ENCODE measurements around the gene APOM. TPM values are rescaled to one million over a fixed set of nuclear protein-coding genes. Genes with fewer than 3 reads are reported as not detected.

APOM gene
- total RNA-seq, 1 experiment from 2014 or later: 3.5 TPM

- DNase-seq (ENCODE audit: low spot score) (no peak), ATAC-seq (no peak)
- no peak for TF ChIP-seq ZNF219 (CRISPR knock-in tag; IDR thresholded peaks at IDR 0.05; ENCODE audit: borderline replicate concordance)
- no peak for TF ChIP-seq ZNF121 (CRISPR knock-in tag; IDR thresholded peaks at IDR 0.05)
- TF ChIP-seq JUN (CRISPR knock-in tag; IDR thresholded peaks at IDR 0.05): no peak
- no peak for TF ChIP-seq IRF2 (CRISPR knock-in tag; IDR thresholded peaks at IDR 0.05; ENCODE audit: borderline replicate concordance, low read depth)
- Mint-ChIP-seq H3K9me3 (no peaks in the 10 kb centered on the region), H3K27ac (no peak overlapping the region), H3K36me3 (peaks cover 93% of the 10 kb centered on the region), H3K4me3 (no peak overlapping the region), H3K27me3 (ENCODE audit: low read depth) (no peaks in the 10 kb centered on the region; the same call in 1 of the 2 replicates), H3K4me1 (peaks cover 1% of the 10 kb centered on the region)
- ChIA-PET POLR2A (interaction anchor here (0.5 to 0.6 kb wide), 2 partner anchors 11 to 81 kb away, joined by 3 read pairs; partner anchors contain the start of gene ATP6V1G2), CTCF (no interaction called here)
These were observed 27.9 kb upstream of the APOM start for GRCh38 chr6:31627690-31628287.

DNA sequence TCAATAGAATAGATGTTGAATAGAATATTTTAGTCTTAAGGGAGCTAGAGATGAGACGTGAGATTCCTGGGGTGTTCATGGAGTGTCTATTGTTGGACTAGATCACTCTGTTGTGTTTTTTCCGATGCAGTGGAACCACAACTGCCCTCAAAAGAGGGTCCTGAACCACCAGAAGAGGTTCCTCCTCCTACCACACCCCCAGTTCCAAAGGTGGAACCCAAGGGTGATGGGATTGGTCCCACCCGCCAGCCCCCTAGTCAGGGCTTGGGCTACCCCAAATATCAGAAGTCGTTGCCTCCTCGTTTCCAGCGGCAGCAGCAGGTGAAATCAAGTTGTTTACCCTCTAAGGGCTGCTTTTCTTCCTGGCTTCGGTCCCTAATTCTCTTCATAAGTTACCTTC, 26.7 kb upstream of the APOM start:
- no peaks in the 10 kb centered on the region for H3K4me1 Mint-ChIP-seq
- H3K9me3 Mint-ChIP-seq: no peaks in the 10 kb centered on the region
- no peaks in the 10 kb centered on the region; the same call in 1 of the 2 replicates for H3K27me3 Mint-ChIP-seq (ENCODE audit: low read depth)
- no peak overlapping the region for H3K27ac Mint-ChIP-seq
- ATAC-seq (no peak), DNase-seq (ENCODE audit: low spot score) (no peak)
- ChIA-PET CTCF (no interaction called here), POLR2A (interaction anchor here (1.0 to 1.1 kb wide), 2 partner anchors 9 to 23 kb away, joined by 3 to 4 read pairs; no protein-coding TSS in a partner anchor)
- no peak for TF ChIP-seq FOXK1 (CRISPR knock-in tag; IDR thresholded peaks at IDR 0.05)
- TF ChIP-seq EMX1 (CRISPR knock-in tag; IDR thresholded peaks at IDR 0.05): no peak
- TF ChIP-seq, protein P1, sequence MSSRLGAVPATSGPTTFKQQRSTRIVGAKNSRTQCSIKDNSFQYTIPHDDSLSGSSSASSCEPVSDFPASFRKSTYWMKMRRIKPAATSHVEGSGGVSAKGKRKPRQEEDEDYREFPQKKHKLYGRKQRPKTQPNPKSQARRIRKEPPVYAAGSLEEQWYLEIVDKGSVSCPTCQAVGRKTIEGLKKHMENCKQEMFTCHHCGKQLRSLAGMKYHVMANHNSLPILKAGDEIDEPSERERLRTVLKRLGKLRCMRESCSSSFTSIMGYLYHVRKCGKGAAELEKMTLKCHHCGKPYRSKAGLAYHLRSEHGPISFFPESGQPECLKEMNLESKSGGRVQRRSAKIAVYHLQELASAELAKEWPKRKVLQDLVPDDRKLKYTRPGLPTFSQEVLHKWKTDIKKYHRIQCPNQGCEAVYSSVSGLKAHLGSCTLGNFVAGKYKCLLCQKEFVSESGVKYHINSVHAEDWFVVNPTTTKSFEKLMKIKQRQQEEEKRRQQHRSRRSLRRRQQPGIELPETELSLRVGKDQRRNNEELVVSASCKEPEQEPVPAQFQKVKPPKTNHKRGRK (CRISPR knock-in tag; IDR thresholded peaks at IDR 0.05; ENCODE audit: borderline replicate concordance): no peak
- TF ChIP-seq ZNF671 (CRISPR knock-in tag; IDR thresholded peaks at IDR 0.05): no peak
- TF ChIP-seq, protein P2, sequence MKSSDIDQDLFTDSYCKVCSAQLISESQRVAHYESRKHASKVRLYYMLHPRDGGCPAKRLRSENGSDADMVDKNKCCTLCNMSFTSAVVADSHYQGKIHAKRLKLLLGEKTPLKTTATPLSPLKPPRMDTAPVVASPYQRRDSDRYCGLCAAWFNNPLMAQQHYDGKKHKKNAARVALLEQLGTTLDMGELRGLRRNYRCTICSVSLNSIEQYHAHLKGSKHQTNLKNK (CRISPR knock-in tag; IDR thresholded peaks at IDR 0.05): no peak
- TF ChIP-seq, protein P3, sequence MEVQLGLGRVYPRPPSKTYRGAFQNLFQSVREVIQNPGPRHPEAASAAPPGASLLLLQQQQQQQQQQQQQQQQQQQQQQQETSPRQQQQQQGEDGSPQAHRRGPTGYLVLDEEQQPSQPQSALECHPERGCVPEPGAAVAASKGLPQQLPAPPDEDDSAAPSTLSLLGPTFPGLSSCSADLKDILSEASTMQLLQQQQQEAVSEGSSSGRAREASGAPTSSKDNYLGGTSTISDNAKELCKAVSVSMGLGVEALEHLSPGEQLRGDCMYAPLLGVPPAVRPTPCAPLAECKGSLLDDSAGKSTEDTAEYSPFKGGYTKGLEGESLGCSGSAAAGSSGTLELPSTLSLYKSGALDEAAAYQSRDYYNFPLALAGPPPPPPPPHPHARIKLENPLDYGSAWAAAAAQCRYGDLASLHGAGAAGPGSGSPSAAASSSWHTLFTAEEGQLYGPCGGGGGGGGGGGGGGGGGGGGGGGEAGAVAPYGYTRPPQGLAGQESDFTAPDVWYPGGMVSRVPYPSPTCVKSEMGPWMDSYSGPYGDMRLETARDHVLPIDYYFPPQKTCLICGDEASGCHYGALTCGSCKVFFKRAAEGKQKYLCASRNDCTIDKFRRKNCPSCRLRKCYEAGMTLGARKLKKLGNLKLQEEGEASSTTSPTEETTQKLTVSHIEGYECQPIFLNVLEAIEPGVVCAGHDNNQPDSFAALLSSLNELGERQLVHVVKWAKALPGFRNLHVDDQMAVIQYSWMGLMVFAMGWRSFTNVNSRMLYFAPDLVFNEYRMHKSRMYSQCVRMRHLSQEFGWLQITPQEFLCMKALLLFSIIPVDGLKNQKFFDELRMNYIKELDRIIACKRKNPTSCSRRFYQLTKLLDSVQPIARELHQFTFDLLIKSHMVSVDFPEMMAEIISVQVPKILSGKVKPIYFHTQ (CRISPR knock-in tag; IDR thresholded peaks at IDR 0.05): no peak
- TF ChIP-seq ZSCAN18 (CRISPR knock-in tag; IDR thresholded peaks at IDR 0.05): no peak
- TF ChIP-seq, protein P4, sequence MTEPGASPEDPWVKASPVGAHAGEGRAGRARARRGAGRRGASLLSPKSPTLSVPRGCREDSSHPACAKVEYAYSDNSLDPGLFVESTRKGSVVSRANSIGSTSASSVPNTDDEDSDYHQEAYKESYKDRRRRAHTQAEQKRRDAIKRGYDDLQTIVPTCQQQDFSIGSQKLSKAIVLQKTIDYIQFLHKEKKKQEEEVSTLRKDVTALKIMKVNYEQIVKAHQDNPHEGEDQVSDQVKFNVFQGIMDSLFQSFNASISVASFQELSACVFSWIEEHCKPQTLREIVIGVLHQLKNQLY (CRISPR knock-in tag; IDR thresholded peaks at IDR 0.05): no peak
- TF ChIP-seq ELF4 (CRISPR knock-in tag; IDR thresholded peaks at IDR 0.05; ENCODE audit: low read depth): no peak
- TF ChIP-seq USF1 (CRISPR knock-in tag; IDR thresholded peaks at IDR 0.05): no peak
- TF ChIP-seq, protein P5, sequence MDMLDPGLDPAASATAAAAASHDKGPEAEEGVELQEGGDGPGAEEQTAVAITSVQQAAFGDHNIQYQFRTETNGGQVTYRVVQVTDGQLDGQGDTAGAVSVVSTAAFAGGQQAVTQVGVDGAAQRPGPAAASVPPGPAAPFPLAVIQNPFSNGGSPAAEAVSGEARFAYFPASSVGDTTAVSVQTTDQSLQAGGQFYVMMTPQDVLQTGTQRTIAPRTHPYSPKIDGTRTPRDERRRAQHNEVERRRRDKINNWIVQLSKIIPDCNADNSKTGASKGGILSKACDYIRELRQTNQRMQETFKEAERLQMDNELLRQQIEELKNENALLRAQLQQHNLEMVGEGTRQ (CRISPR knock-in tag; IDR thresholded peaks at IDR 0.05): no peak
- TF ChIP-seq MYBL2 (CRISPR knock-in tag; IDR thresholded peaks at IDR 0.05): no peak
- no peak for TF ChIP-seq CTCF (IDR thresholded peaks at IDR 0.05)
- no peak for TF ChIP-seq GTF2I (CRISPR knock-in tag; conservative IDR thresholded peaks at IDR 0.05)
- TF ChIP-seq NR3C1 (CRISPR knock-in tag; conservative IDR thresholded peaks at IDR 0.05; ENCODE audit: low read depth): no peak
- H3K36me3 Mint-ChIP-seq: peaks cover 91% of the 10 kb centered on the region
- H3K4me3 Mint-ChIP-seq: no peak overlapping the region
